Limb (tissue), 2 donors: ENCODE measurements around the gene CD300LF.

Experiments used
- DNase-seq, 2 donors: peaks; one replicate each; pipeline ENCODE4 v3.0.0-alpha.2; 2016; ENCODE audit errors: extremely low spot score in 2 of 2

CD300LF gene

GRCh38 chr17:74730491-74731346, 18.0 kb upstream of the CD300LF start:
- DNase-seq = no peak

GRCh38 chr17:74729866-74730265, 17.1 kb upstream of the CD300LF start:
- no peak for DNase-seq

- DNase-seq = no peak
Measured at GRCh38 chr17:74729368-74729767, 16.6 kb upstream of the CD300LF start.

- no peak for DNase-seq
Measured at GRCh38 chr17:74728702-74729075, 16.0 kb upstream of the CD300LF start.

GRCh38 chr17:74728033-74728701, 15.4 kb upstream of the CD300LF start:
- DNase-seq = no peak

- DNase-seq = no peak
Measured at GRCh38 chr17:74725111-74725510, 12.4 kb upstream of the CD300LF start.

- DNase-seq = no peak
Measured at GRCh38 chr17:74723891-74724290, 11.2 kb upstream of the CD300LF start.

GRCh38 chr17:74722782-74723181, 10.1 kb upstream of the CD300LF start:
- DNase-seq = no peak

GRCh38 chr17:74720506-74720905, 7.8 kb upstream of the CD300LF start:
- no peak for DNase-seq

- no peak for DNase-seq
Measured at GRCh38 chr17:74715144-74715543, 2.4 kb upstream of the CD300LF start.

- DNase-seq = no peak
Measured at GRCh38 chr17:74713171-74713755, 540 bp upstream of the CD300LF start.

- no peak for DNase-seq
Measured at GRCh38 chr17:74712301-74712700, 422 bp downstream of the CD300LF start.

- no peak for DNase-seq
Measured at GRCh38 chr17:74711058-74711824, 1.5 kb downstream of the CD300LF start.

- no peak for DNase-seq
Measured at GRCh38 chr17:74704544-74704943, 8.2 kb downstream of the CD300LF start.

- DNase-seq = no peak
Measured at GRCh38 chr17:74703311-74703710, 9.4 kb downstream of the CD300LF start.

- DNase-seq = no peak
Measured at GRCh38 chr17:74702116-74702871, 10.4 kb downstream of the CD300LF start.

- no peak for DNase-seq
Measured at GRCh38 chr17:74699236-74699635, 13.5 kb downstream of the CD300LF start.

- DNase-seq = no peak
Measured at GRCh38 chr17:74698069-74698468, 14.7 kb downstream of the CD300LF start.

- DNase-seq = no peak
Measured at GRCh38 chr17:74697515-74697914, 15.2 kb downstream of the CD300LF start.

GRCh38 chr17:74695629-74696028, 17.1 kb downstream of the CD300LF start:
- no peak for DNase-seq

GRCh38 chr17:74694081-74694480, 18.6 kb downstream of the CD300LF start:
- no peak for DNase-seq
